ENCODE results near the gene RXRG. TPM values are rescaled to one million over a fixed set of nuclear protein-coding genes. Genes with fewer than 3 reads are reported as not detected.
A peak's percentile ranks its signal among the peaks of the same experiment; 100 is the strongest.

Gene RXRG
- total and polyA plus RNA-seq, 9 donors = 42.1 to 59.3 (median 53.0) TPM

DNA sequence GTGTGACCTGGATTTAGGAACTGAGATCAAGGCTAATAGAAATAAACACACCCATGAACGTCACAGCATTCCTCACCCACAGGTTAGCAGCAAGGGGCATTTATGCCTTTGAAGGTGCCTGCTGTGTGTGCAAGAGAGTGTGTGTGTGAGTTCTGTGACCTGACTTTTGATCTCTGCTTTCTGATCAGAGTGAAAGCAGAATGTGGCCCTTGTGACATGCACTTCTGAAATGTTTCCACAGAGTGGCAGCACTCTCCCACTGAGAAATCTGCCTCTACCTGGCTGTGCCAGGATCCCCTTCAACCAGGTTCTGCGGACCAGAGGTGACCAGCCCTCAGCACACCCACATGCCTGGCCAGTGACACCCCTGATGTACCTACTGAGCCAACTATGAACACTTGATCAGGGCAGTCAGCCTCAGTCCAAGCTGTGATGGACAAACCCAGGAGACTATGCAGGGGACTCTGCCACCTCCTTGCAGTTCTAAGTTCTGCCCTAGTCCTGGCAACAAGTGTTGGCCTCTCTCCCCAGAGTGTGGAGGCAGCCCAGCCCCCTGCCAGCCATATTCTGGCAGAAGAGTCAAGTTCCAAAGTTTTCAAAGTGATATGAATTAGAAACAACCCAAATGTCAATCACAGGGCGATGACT lies 41.0 kb downstream of the RXRG start:
- no peaks in the 10 kb centered on the region for H3K9me3 ChIP-seq (replicated peaks; ENCODE audit: control insufficient read depth, low read depth, low read length)
- no peaks in the 10 kb centered on the region for H3K4me1 ChIP-seq (ENCODE audit: control insufficient read depth, insufficient read depth, low read length)
- no peak overlapping the region for H3K4me3 ChIP-seq (ENCODE audit: low read length)
- peaks cover 2% of the 10 kb centered on the region for H3K27me3 ChIP-seq (ENCODE audit: control insufficient read depth, insufficient read depth, low read length)
- no peak for DNase-seq
- 21% methylated on average over 1 of the region's 3 CpGs for WGBS (ENCODE audit: insufficient coverage)
- H3K36me3 ChIP-seq (ENCODE audit: control insufficient read depth, insufficient read depth, low read length) = peaks cover 33% of the 10 kb centered on the region
- no peak overlapping the region for H3K27ac ChIP-seq (ENCODE audit: low read length)

DNA sequence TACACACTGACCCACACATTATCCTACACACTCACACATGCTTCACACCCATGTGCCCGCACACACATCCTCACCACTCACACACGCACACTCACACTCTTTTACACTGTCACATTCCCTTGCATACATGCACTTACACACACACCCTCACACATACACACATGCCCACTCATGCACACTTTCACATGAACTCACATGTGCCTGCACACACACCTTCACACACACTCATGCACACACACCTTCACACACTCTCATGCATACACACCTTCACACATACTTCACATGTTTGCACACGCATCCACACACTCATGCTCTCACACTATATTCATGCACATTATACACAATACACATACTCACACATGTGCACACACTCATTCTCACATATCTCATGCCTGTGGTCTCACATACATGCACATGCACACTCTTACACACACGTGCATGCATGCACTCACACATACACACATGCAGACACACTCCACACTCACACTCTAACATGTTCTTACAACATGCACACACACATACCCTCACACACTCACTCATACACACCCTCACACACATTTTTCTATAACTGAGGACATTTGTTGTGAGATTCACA lies 42.3 kb downstream of the RXRG start:
- Histone ChIP-seq H3K27ac (ENCODE audit: low read length) (no peak overlapping the region), H3K27me3 (ENCODE audit: control insufficient read depth, insufficient read depth, low read length) (peaks cover 2% of the 10 kb centered on the region), H3K4me1 (ENCODE audit: control insufficient read depth, insufficient read depth, low read length) (peaks cover 1% of the 10 kb centered on the region), H3K9me3 (replicated peaks; ENCODE audit: control insufficient read depth, low read depth, low read length) (no peaks in the 10 kb centered on the region), H3K36me3 (ENCODE audit: control insufficient read depth, insufficient read depth, low read length) (peaks cover 24% of the 10 kb centered on the region), H3K4me3 (ENCODE audit: low read length) (no peak overlapping the region)
- DNase-seq = no peak
- WGBS (ENCODE audit: insufficient coverage) = 89% methylated on average over 4 of the region's 4 CpGs

DNA sequence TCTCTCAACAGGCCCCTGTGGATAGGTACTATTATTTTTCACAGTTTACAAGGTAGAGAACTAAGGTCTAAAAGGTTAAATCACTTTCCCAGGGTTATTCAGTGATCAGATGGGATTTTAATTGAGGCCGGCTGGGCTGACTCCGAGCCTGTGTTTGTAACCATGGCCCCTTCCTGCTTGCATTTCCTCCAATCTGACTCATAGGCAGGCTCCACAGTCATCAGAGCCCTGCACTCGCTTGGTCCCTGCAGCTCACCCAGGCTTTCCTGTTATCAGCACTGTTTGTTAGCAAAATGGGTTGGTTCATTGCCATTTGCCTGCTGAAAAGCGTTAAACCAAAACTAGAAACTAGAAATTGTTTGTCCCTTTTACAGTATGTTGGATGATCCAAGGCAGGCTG lies 47.0 kb downstream of the RXRG start:
- Histone ChIP-seq H3K36me3 (ENCODE audit: control insufficient read depth, insufficient read depth, low read length) (peaks cover 9% of the 10 kb centered on the region), H3K9me3 (replicated peaks; ENCODE audit: control insufficient read depth, low read depth, low read length) (no peaks in the 10 kb centered on the region), H3K27ac (ENCODE audit: low read length) (peak overlapping the region; percentile 65), H3K4me1 (ENCODE audit: control insufficient read depth, insufficient read depth, low read length) (peaks cover 16% of the 10 kb centered on the region), H3K27me3 (ENCODE audit: control insufficient read depth, insufficient read depth, low read length) (no peaks in the 10 kb centered on the region), H3K4me3 (ENCODE audit: low read length) (no peak overlapping the region)
- 17% methylated on average over 2 of the region's 4 CpGs for WGBS (ENCODE audit: insufficient coverage)
- DNase-seq = peak; percentile 88

DNA sequence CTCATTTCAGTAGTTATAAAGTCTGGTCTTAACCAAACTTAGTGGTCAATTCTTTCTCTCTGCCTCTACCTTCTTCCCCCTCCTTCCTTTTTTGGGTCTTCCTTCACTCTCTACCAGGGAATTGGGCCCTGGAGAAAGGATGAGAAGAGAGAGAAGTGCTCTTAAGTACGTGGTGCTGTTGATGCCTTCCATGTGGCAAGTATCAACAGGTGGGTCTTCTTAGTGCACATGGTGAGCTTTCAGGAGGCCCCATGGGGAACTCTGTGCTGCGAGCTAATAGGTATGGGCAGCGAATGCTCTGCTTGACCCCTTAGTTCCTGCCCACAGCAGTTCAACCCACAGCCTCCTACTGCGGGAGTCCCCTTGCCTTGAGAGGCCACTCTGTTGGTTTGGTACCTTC lies 49.0 kb downstream of the RXRG start:
- Histone ChIP-seq H3K36me3 (ENCODE audit: control insufficient read depth, insufficient read depth, low read length) (peaks cover 4% of the 10 kb centered on the region), H3K4me3 (ENCODE audit: low read length) (no peak overlapping the region), H3K9me3 (replicated peaks; ENCODE audit: control insufficient read depth, low read depth, low read length) (no peaks in the 10 kb centered on the region), H3K27me3 (ENCODE audit: control insufficient read depth, insufficient read depth, low read length) (peaks cover 2% of the 10 kb centered on the region), H3K4me1 (ENCODE audit: control insufficient read depth, insufficient read depth, low read length) (peaks cover 17% of the 10 kb centered on the region), H3K27ac (ENCODE audit: low read length) (peak overlapping the region; percentile 15)
- WGBS (ENCODE audit: insufficient coverage) = 58% methylated on average over 2 of the region's 4 CpGs
- no peak for DNase-seq

GRCh38 chr1:165395478-165395877 lies 49.4 kb downstream of the RXRG start:
- Histone ChIP-seq H3K36me3 (ENCODE audit: control insufficient read depth, insufficient read depth, low read length) (peaks cover 2% of the 10 kb centered on the region), H3K27ac (ENCODE audit: low read length) (no peak overlapping the region), H3K4me1 (ENCODE audit: control insufficient read depth, insufficient read depth, low read length) (peaks cover 17% of the 10 kb centered on the region), H3K27me3 (ENCODE audit: control insufficient read depth, insufficient read depth, low read length) (peaks cover 2% of the 10 kb centered on the region), H3K9me3 (replicated peaks; ENCODE audit: control insufficient read depth, low read depth, low read length) (no peaks in the 10 kb centered on the region), H3K4me3 (ENCODE audit: low read length) (no peak overlapping the region)
- peak; percentile 61 for DNase-seq

DNA sequence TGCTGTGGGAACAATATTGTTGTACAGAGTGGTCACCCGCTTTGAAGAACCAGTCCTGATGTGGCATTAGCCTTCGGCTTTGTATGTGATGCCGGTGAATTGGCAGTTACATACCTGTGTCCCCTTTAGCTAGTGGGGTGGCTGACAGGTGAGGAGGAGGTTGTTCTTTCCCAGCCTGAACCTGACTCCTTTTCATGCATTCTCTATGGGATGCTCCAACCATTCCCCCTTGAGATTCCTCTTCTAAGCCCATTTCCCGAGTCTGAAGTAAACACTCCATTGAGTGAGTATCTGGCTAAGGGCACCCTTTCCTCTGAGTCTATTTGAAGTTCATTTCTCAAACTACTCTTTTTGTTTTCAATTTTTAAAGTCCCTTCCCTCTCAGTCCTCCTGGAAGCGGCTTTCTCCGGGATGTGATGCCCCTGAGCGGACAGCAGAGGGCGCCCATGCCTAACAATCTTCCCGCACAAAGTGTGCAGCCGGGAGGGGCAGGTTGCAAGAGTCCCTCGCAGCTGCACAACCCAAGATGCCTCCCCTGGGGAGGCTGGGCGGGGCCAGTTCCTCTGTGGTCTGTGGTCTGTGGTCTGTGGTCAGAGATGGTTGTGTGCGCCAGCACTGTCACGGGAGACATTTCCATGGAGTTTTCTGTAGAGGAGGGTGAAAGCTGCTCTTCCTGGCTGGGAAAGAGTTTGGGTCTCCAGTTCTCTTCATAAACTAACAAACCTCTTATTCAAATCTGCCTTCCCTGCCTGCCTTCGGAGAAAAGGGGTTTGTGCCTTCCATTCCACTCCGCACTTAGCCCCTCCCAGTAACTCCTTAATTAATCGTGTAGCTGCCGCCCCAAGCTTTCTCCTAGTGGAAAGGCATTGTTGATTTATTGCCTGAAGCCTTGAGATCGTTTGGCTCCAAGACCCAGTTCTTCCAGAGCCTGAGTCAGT lies 52.0 kb downstream of the RXRG start:
- H3K36me3 ChIP-seq (ENCODE audit: control insufficient read depth, insufficient read depth, low read length) = no peaks in the 10 kb centered on the region
- peak; percentile 95 for DNase-seq
- peak overlapping the region; percentile 14 for H3K4me3 ChIP-seq (ENCODE audit: low read length)
- H3K9me3 ChIP-seq (replicated peaks; ENCODE audit: control insufficient read depth, low read depth, low read length) = no peaks in the 10 kb centered on the region
- H3K4me1 ChIP-seq (ENCODE audit: control insufficient read depth, insufficient read depth, low read length) = peaks cover 17% of the 10 kb centered on the region
- 12% methylated on average over 10 of the region's 19 CpGs for WGBS (ENCODE audit: insufficient coverage)
- H3K27me3 ChIP-seq (ENCODE audit: control insufficient read depth, insufficient read depth, low read length) = peaks cover 2% of the 10 kb centered on the region
- H3K27ac ChIP-seq (ENCODE audit: low read length) = peak overlapping the region; percentile 72

GRCh38 chr1:165389609-165390008 lies 55.3 kb downstream of the RXRG start:
- DNase-seq = no peak
- Histone ChIP-seq H3K27me3 (ENCODE audit: control insufficient read depth, insufficient read depth, low read length) (peaks cover 5% of the 10 kb centered on the region), H3K4me1 (ENCODE audit: control insufficient read depth, insufficient read depth, low read length) (peaks cover 7% of the 10 kb centered on the region), H3K36me3 (ENCODE audit: control insufficient read depth, insufficient read depth, low read length) (no peaks in the 10 kb centered on the region), H3K9me3 (replicated peaks; ENCODE audit: control insufficient read depth, low read depth, low read length) (no peaks in the 10 kb centered on the region), H3K4me3 (ENCODE audit: low read length) (no peak overlapping the region), H3K27ac (ENCODE audit: low read length) (no peak overlapping the region)
- WGBS (ENCODE audit: insufficient coverage) = 33% methylated on average over 1 of the region's 2 CpGs

DNA sequence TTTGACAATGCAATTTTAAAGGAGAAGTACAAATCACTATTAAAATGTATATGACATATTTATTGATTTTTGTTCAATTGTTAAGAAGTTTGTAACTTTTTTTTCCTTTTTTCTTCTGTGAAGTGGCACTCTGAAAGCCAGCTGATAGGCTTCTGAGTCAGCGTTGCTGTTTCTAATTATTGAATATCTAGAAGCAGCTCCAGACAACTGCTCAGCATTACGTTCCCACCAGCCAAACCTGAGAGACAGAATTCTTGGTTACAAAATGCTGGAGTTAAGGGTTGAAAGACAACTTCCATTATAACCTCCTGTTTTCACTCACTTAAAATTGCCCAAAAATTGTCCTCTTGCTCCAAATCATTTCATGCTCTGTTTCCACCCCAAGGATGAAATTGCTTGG lies 57.0 kb downstream of the RXRG start:
- no peaks in the 10 kb centered on the region for H3K9me3 ChIP-seq (replicated peaks; ENCODE audit: control insufficient read depth, low read depth, low read length)
- WGBS (ENCODE audit: insufficient coverage) = no CpG with 5 or more reads among the region's 2 CpGs
- DNase-seq = peak; percentile 53
- no peak overlapping the region for H3K27ac ChIP-seq (ENCODE audit: low read length)
- H3K36me3 ChIP-seq (ENCODE audit: control insufficient read depth, insufficient read depth, low read length) = no peaks in the 10 kb centered on the region
- peaks cover 14% of the 10 kb centered on the region for H3K4me1 ChIP-seq (ENCODE audit: control insufficient read depth, insufficient read depth, low read length)
- H3K27me3 ChIP-seq (ENCODE audit: control insufficient read depth, insufficient read depth, low read length) = peaks cover 5% of the 10 kb centered on the region
- H3K4me3 ChIP-seq (ENCODE audit: low read length) = no peak overlapping the region

DNA sequence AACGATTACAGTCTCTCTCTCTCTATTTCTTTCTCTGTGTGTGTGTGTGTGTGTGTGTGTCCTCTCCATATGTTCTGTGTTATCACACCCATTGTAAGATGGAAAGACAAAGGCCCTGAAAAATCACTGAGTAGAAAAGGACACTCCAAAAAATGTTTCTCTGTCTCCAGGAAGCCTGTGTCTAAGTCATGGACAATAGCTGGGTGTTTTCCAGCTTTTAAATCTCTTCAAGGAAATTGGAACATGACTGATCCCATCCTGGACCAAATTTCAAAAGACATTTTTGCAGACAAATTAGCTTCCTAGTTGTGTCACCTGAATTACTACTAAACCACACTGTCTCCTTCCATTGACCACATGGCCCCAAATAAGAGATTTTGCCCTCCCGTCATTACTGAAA lies 57.4 kb downstream of the RXRG start:
- Histone ChIP-seq H3K9me3 (replicated peaks; ENCODE audit: control insufficient read depth, low read depth, low read length) (no peaks in the 10 kb centered on the region), H3K4me3 (ENCODE audit: low read length) (no peak overlapping the region), H3K27me3 (ENCODE audit: control insufficient read depth, insufficient read depth, low read length) (peaks cover 5% of the 10 kb centered on the region), H3K27ac (ENCODE audit: low read length) (peak overlapping the region; percentile 17), H3K36me3 (ENCODE audit: control insufficient read depth, insufficient read depth, low read length) (no peaks in the 10 kb centered on the region), H3K4me1 (ENCODE audit: control insufficient read depth, insufficient read depth, low read length) (peaks cover 14% of the 10 kb centered on the region)
- WGBS (ENCODE audit: insufficient coverage) = no CpG with 5 or more reads among the region's 2 CpGs
- DNase-seq = peak; percentile 68
